Activated CD4-positive, alpha-beta T cell treated with anti-CD3 and anti-CD28 coated beads, Interleukin-2, Interleukin-4, amounts not matched to agents 100 ng/mL and 50 ng/mL, durations not matched to agents 16 hours and 8 hours (primary cell): Measurements from ENCODE around the gene TMEM11.
A peak's percentile ranks its signal among the peaks of the same experiment; 100 is the strongest.

Experiments
- DNase-seq: peaks from one replicate; pipeline ENCODE4 v3.0.0-alpha.2; 2020; ENCODE audit warnings: low spot score

Gene TMEM11

GRCh38 chr17:21184570-21184969, 29.4 kb downstream of the TMEM11 start:
- no peak for DNase-seq

DNA sequence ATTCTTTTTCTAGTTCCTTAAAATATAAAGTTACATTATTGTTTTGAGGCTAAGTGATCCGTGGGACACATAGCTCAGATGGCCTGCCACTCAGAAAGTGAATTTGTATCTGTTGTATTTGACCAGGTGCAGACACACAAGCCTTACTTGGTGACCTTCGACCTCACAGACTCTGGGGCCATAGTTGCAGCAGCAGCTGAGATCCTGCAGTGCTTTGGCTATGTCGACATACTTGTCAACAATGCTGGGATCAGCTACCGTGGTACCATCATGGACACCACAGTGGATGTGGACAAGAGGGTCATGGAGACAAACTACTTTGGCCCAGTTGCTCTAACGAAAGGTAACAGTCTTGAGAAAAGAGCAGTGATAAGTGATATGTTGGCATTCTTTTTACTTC, 30.5 kb downstream of the TMEM11 start:
- no peak for DNase-seq

GRCh38 chr17:21177854-21178600, 35.9 kb downstream of the TMEM11 start:
- no peak for DNase-seq

DNA sequence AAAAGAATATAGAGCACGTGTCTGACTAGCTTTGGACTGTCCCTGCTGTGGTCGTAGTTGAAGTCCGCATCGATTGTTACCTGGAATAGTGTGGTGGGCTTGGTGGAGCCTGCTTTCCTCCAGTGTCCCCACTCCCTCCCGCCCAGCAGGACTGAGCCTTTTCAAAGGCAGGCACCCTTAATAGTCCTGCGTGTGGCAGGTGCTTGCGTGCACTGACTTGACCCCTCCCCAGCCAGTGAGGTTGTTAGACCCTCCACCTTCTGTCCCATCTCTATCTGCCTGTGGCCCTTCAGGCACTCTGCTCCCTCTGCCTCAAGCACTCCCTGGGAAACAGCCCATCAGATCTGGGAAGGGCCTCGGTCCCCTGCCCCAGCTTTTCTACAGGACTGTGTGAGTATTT, 36.6 kb downstream of the TMEM11 start:
- no peak for DNase-seq

- DNase-seq = no peak
Measured at GRCh38 chr17:21176773-21177395, 37.1 kb downstream of the TMEM11 start.

- DNase-seq = no peak
Measured at GRCh38 chr17:21174713-21175112, 39.2 kb downstream of the TMEM11 start.

GRCh38 chr17:21174186-21174585, 39.8 kb downstream of the TMEM11 start:
- no peak for DNase-seq

- no peak for DNase-seq
Measured at GRCh38 chr17:21173543-21173942, 40.4 kb downstream of the TMEM11 start.

- DNase-seq = no peak
Measured at GRCh38 chr17:21172846-21173245, 41.1 kb downstream of the TMEM11 start.

GRCh38 chr17:21171970-21172510, 41.9 kb downstream of the TMEM11 start:
- DNase-seq = no peak

DNA sequence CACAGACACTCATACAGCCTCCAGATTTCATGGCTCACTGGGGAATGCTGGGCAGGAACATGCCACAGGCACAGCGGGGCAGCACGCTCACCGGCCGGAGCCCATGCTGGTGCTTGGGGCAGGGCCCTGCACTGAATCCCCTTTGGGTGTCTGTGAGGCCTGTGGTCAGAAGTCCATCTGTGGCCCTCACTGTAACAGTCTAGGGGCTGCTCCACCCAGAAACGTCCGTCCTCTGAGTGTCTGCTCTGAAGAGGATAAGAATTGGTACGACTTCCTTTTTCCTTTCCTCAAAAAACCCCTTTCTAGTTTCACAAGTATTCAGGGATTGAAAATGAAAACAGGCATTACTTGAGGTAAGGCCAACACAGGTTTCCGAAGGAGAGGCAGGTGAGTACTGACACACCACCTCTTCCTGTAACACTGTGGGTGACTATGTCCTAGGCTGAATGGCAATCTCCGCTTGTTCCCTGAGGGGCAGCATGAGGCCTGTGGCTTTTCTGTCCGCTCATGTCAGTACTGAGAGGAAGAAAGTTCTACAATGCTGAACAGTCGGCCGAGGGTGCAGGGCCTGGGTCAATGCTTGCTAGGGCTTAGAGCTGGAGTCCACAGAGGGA, 42.5 kb downstream of the TMEM11 start:
- peak; percentile 13 for DNase-seq

- DNase-seq = no peak
Measured at GRCh38 chr17:21170809-21171208, 43.2 kb downstream of the TMEM11 start.

DNA sequence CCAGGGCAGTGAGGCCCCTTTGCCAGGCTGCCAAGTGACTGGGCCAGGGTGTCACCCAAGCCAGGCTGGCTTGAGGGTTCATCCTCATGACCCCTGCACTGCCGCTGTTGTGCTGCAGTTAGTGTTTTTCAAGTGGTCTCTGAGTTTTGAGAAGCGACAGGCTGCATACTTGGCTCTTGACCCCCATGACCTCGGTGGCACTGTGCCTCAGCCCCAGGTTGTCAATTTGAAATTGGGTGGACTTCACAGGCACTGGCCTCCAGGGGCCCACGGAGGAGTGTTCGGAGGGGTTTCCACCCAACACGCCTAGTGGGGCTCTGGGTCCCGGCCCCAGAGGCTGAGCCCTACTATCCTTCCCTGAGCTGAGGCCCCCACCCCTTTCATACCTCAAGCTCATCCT, 44.5 kb downstream of the TMEM11 start:
- DNase-seq = no peak

- DNase-seq = no peak
Measured at GRCh38 chr17:21168555-21168865, 45.5 kb downstream of the TMEM11 start.

- no peak for DNase-seq
Measured at GRCh38 chr17:21167303-21167702, 46.7 kb downstream of the TMEM11 start.

GRCh38 chr17:21166595-21167210, 47.3 kb downstream of the TMEM11 start:
- DNase-seq = no peak

- no peak for DNase-seq
Measured at GRCh38 chr17:21165922-21166594, 47.9 kb downstream of the TMEM11 start.

- no peak for DNase-seq
Measured at GRCh38 chr17:21164620-21165019, 49.3 kb downstream of the TMEM11 start.

DNA sequence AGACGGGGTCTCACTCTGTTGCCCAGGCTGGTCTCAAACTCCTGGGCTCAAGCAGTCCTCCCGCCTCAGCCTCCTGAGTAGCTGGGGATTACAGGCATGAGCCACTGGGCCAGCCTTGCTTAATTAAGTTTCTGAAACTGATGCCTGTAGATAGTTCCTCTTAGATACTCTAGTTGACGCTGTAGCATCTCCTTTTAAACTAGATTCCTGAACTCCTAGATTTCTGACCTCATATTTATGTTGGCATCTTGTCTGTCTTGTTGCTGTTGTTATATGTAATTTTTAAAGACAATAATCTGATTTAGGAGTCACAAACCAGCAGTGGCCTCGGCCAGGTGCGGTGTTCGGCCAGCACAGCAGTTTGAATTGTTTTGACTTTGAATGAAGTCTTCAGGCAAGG, 49.7 kb downstream of the TMEM11 start:
- DNase-seq = no peak

DNA sequence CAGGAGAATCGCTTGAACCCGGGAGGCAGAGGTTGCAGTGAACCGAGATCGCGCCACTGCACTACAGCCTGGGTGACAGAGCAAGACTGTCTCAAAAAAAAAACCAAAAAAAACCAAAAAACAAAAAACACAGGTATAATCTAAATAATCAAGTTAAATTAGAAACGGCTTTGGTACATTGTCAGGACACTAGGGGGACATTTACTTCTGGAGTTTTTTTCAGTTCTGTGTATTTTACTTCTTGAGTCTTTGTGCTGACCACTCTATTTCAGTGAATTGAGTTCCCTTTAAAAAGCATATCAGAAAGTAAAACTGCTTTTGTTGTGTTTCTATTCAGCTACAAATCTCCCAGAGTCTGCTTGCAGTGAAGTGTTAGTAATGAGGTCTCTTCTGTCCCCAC, 50.9 kb downstream of the TMEM11 start:
- no peak for DNase-seq

DNA sequence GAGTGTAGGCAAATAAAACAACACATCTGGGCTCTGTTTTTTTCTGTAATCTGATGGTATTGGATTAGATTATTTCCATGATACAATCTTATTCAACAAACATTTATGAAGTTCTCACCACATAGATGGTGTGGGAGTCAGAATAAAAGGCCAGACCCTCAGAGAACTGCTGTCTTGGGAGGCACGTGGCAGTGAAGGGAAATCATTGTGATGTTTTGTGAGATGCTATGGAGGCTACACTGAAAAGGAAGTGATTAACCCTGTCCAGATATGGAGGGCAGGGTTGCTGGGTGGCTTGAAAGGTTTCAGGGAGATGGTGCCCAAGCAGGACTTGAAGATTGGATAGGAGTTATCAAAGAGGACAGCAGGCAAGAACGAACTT, 51.6 kb downstream of the TMEM11 start:
- DNase-seq = no peak
